AG09319 (cell line): ENCODE measurements around the gene XRCC6.
"Not testable (repeated sequence)": the region's sequence is repeated elsewhere in the genome, so short reads cannot be mapped to it uniquely, and the experiment has no call there.

Experiments
- DNase-seq: peaks from one replicate; pipeline ENCODE4 v3.0.0-alpha.2; 2010; ENCODE audit warnings: low read depth; ENCODE audit errors: extremely low read depth
- CTCF ChIP-seq: IDR thresholded peaks from 2 replicates; pipeline ENCODE4 v1.5.1; 2011; ENCODE audit warnings: low read depth, mild to moderate bottlenecking, inconsistent platforms, low read length, moderate library complexity

Gene XRCC6

DNA sequence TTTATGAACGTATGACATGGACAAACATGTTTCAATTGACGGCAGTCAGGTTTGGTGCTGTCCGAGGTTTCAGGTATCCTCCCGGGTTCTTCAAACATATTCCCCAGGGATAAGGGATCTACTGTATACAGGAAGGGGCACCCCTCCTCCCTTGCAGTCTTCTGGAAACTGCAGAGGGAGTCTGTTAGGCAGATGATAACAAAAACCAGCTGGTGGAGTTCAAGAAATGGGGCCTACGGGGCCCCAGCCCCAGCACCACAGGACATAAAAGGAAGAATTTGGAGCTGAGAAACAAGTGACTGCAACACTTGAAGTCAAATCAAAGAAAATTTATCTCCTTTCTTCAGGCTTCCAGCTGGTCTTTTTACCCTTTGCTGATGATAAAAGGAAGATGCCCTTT lies 35.5 kb downstream of the XRCC6 start:
- no peak for DNase-seq
- no peak for TF ChIP-seq CTCF

DNA sequence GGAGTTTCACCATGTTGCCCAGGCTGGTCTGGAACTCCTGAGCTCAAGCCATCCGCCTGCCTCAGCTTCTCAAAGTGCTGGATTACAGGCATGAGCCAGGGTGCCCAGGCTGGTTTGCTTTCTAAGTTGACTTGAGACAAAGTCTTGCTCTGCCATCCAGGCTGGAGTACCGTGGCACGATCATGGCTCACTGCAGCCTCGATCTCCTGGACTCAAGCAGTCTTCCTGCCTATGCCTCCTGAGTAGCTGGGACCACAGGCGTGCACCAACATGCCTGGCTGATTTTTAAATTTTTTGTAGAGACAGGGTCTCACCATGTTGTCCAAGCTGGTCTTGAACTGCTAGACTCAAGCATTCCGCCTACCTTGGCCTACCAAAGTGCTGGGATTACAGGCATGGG lies 36.6 kb downstream of the XRCC6 start:
- no peak for TF ChIP-seq CTCF
- no peak for DNase-seq

DNA sequence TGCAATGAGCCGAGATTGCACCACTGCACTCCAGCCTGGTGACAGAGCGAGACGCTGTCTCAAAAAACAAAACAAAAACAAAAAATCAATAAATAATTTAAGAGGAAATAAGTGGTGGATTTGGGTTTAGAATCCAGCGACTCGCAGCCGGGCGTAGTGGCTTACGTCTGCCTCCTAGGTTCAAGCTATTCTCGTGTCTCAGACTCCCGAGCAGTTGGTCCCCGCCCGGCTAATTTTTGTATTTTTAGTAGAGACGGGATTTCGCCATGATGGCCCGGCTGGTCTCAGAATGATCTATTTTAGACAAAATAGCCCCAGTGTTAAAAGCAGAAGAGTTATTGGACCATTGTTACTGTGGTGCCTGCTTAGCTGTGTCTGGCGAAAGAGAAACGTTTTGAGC lies 37.8 kb downstream of the XRCC6 start:
- DNase-seq, result no peak
- TF ChIP-seq CTCF, result no peak

- TF ChIP-seq CTCF, result no peak
- no peak for DNase-seq
These were observed 38.8 kb downstream of the XRCC6 start for GRCh38 chr22:41659941-41660340.

- DNase-seq, result no peak
- no peak for TF ChIP-seq CTCF
These were observed 39.3 kb downstream of the XRCC6 start for GRCh38 chr22:41660416-41660815.

GRCh38 chr22:41661088-41661487 lies 40.0 kb downstream of the XRCC6 start:
- DNase-seq, result no peak
- no peak for TF ChIP-seq CTCF

DNA sequence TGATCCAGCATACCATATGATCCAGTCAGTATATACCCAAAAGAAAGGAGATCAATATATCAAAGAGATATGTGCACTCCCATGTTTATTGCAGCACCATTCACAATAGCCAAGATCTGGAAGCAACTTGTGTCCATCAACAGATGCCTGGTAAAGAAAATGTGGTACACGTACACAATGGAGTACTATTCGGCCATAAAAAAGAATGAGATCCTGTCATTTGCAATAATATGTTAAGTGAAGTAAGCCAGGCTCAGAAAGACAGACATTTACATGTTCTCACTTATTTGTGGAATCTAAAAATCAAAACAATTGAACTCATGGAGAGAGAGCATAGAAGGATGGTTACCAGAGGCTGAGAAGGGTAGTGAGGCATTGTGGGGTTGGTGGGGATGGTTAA lies 40.6 kb downstream of the XRCC6 start:
- DNase-seq, result no peak
- no peak for TF ChIP-seq CTCF

GRCh38 chr22:41663594-41663993 lies 42.5 kb downstream of the XRCC6 start:
- DNase-seq, result not testable (repeated sequence)
